ENCODE data around the gene ZBTB48.

Gene ZBTB48

DNA sequence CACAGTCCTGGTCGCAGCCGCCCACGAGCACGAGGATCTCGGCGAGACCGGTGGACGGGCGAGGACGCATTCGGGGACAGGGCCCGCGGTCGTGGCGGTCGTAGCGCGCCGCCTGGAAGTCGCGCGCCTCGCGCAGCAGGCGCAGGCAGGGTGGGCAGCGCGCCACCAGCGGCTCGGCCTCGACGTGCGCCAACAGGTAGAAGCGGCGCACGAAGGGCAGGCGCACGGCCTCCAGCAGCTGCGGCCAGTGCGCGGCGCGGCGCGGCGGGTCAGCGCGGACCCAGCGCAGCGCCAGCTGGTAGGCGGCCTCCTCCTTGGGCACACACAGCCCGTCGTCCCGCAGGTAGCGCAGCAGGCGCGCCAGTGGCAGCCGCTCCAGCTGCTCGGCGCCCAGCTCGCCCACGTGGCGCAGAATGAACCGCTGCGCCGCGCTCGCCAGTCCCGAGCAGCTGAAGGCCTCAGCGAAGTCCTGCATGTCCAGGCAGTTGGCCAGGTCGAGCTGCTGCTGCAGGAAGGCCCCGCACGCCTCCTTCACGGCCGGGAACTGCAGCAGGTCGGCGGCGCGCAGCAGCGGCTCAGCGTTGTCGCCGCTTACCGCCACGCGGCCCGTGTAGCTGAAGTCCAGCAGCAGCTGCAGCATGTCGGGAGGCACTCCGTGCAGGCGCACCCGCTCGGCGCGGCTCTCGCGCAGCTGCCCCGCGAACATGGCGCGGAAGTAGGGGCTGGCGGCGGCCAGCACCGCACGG is 22.3 kb downstream of the ZBTB48 start:
- DNase-seq (ENCODE audit: low read depth, low spot score) = no peak
- peak overlapping the region; percentile 88 for H3K4me3 ChIP-seq (ENCODE audit: low read length)

DNA sequence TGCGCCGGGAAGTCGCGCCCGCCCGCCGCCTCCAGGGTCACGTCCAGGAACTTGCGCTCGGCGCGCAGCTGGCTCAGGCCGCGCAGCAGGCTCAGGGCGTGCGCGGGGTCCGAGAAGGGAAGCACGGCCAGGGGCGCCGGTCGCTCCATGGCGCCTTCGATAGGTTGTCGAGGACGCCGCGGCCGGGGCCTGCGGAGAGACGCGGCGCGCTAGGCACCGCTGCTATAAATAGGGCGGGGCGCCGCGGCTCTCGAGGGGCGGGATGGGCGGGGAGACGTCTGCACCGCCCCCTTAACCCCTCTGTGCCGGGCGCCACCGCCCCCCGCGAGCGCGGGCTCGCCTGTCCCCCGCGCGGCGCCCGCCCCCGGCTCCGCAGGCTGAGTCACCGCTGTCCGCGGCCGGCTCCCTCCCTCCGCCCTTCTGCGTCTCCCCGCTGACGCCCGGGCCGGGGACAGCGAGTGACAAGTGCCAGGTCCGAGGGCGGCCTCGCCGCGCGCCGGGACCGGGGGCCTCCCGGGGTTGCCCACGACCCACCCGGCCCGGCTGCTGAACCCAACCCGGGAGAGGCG is 23.0 kb downstream of the ZBTB48 start, which contains the start of gene KLHL21:
KLHL21 (minus strand) TSS at position 201 of the 569 bp plus-strand sequence; CDS start at position 149, 52 bp downstream.
- peak; percentile 57 for DNase-seq (ENCODE audit: low read depth, low spot score)
- peak within 1 kb of the TSS; percentile 88 for H3K4me3 ChIP-seq (ENCODE audit: low read length)

- no peak for DNase-seq (ENCODE audit: low read depth, low spot score)
- peak overlapping the region; percentile 88 for H3K4me3 ChIP-seq (ENCODE audit: low read length)
Measured at GRCh38 chr1:6603238-6603914, 23.6 kb downstream of the ZBTB48 start.

DNA sequence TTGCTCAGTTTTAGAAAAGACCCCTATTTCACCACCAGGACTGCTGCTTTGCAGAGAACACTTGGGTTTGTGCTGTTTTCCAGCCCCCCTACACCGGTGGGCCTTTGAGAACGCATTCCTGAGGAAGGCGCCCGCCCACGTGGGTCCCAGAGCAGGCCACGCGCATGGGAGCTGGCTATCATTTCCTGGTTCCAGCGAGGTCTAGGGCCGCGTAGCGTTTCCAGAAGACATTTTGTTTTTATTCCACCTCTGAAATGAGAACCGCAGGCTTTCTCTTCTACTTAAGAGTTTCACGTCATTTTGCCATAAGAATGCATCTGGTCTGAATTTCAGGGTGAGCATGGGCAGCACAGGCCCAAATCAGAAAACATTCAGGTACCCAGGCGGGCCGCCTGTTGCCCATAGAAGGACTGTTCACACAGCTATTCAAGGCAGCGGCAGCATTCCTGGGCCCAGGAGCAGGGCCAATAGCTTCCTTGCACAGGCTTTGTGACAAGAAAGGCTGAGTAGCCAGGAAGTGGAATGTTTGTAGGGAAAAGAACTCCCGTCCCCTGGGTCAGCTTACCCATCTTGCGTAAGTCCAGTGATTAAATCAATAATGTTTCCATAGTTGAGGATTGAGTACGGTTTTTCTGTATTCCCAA is 24.2 kb downstream of the ZBTB48 start:
- DNase-seq (ENCODE audit: low read depth, low spot score) = no peak
- no peak overlapping the region for H3K4me3 ChIP-seq (ENCODE audit: low read length)

GRCh38 chr1:6612641-6613360 is 33.0 kb downstream of the ZBTB48 start:
- H3K4me3 ChIP-seq (ENCODE audit: low read length) = peak overlapping the region; percentile 65
- no peak for DNase-seq (ENCODE audit: low read depth, low spot score)

GRCh38 chr1:6613361-6614018 is 33.7 kb downstream of the ZBTB48 start, which contains the start of gene PHF13:
Gene PHF13, plus strand, starts transcription at chr1:6613731. Its CDS starts 336 bp downstream, at chr1:6614067.
- peak within 1 kb of the TSS; percentile 65 for H3K4me3 ChIP-seq (ENCODE audit: low read length)
- DNase-seq (ENCODE audit: low read depth, low spot score) = peak; percentile 97

GRCh38 chr1:6614019-6614928 is 34.5 kb downstream of the ZBTB48 start:
- no peak for DNase-seq (ENCODE audit: low read depth, low spot score)
- peak overlapping the region; percentile 61 for H3K4me3 ChIP-seq (ENCODE audit: low read length)

DNA sequence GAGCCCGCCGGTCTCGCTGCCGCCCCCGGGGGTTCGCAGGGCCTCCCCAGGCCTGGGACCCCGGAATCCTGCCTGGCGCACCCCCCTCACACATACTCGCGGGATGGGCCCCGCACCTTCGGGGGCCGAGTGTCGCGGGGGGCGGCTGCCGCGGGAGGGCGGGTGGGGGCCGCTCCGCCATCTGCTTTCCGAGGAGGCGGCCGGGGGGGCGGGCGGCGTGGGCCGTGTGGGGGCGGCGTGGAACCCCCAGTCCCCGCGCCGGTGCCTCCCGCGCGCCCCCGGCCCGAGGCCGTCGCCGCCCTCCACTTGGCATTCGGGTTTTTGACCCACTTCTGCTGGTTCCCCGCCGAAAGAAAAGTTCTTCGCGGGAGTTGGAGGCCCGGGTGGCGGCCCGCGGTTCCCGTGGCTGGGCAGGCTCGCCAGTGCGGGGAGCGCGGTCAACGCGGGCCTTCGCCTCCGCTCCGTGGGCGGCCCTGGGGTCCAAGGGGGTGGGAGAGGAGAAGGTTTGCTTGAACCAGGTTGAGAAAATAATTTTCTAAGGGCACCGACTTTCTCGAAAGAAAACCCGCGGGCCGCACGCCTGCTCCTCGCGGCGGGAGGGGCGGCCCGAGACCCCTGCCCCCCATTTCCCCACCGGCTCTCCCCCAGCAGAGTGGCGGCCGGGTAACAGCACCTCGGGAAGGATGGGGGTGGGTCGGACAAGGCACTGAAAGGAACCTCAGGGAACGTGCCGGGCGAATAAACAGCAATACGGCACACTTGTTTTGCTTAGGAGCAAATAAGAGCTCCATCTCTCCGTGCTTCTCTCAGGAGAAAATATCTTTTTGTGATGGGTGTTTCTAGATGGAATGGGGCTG is 35.4 kb downstream of the ZBTB48 start:
- no peak for DNase-seq (ENCODE audit: low read depth, low spot score)
- H3K4me3 ChIP-seq (ENCODE audit: low read length) = peak overlapping the region; percentile 61

DNA sequence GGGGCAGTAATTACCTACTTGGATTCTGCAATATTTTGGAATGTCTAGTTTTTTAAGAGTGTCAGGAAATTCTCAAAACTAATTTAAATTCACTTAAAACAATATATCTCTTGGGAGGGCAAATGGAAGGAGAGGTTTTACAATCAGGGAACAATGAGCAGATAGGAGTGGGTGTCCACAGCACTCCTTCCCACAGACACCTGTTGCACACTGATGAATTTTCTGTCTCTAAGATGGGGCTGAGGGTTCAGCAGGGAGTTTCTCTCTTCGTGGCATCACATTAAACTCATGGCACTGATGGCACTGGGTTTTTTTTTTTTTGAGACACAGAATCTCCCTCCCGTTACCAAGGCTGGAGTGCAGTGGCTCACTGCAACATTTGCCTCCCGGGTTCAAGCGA is 39.3 kb downstream of the ZBTB48 start:
- no peak overlapping the region for H3K4me3 ChIP-seq (ENCODE audit: low read length)
- no peak for DNase-seq (ENCODE audit: low read depth, low spot score)

DNA sequence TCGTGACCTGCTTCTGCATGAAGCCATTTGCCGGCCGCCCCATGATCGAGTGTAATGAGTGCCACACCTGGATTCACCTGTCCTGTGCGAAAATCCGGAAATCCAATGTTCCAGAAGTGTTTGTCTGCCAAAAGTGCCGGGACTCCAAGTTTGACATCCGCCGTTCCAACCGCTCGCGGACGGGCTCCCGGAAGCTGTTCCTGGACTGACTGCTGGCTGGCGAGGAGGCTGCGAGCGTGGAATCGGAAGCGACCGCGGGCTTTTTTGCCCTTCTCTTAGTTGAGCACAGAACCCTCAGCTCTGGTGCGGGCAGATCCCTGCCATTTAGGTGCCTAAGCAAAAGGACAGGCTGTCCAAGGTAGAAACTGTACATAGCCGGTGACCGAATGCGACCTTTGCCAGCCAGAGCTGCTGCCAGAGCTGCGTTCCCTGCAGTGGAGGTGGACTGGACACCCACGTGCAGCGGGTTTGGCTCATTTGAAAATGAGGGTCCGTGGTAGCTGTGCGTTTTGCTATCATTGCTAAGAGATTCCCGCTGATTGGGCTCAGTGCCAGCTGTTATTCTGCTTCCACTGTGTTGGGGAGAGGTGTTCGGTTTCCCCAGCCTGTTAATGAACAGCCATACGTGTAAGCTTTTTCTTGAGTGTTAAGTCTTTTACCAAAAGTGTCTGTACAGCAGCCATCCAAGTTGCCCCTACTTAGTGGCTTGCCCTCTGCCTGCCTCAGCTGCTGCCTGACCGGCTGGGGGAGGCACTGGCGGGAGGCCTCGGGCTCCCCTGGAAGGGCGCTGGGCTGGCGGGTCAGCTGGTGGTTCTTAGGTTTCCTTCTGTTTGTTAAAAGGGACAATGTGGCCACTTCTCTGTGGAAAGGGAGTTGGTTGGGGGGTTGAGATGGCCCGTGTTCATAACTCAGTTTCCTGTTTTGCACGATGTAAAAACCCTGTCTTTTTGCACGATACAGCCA is 41.9 kb downstream of the ZBTB48 start:
- H3K4me3 ChIP-seq (ENCODE audit: low read length) = no peak overlapping the region
- DNase-seq (ENCODE audit: low read depth, low spot score) = no peak

DNA sequence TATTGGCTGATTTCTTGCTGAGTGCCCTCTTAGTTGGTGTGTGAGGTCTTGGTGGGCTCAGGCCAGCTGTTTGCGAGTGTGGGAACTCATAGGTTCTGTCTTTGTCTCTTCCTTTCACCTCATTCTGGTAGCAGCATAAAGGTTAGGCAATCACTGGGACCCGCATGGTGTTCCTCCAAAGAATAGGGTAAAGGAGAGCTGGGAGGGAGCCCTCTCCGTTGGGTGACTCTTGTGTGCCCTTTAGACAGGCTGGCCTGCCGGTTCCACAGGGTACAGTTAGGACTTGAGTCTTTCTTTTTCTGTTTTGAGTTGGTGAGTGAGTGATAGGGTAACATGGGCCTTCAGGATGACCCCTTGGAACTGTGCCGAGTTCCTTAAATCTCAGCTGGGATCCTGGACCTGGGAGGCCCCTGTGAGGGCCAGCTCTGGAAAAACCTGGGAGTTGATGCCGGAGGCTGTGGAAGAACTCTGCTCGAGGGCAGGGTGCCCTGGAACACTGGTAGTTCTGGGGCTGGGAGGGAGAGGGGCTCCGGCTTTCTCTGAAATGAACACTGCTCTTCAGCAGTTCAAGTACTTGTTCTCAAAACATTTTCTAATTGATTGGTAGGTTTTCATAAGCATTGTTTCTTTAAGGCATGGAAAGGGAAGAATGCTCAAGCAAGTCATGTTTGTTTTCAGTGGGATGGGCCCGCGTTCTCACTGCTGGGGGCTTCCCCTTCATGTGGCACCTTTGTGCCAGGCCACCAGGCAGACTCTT is 42.8 kb downstream of the ZBTB48 start:
- no peak overlapping the region for H3K4me3 ChIP-seq (ENCODE audit: low read length)
- no peak for DNase-seq (ENCODE audit: low read depth, low spot score)

DNA sequence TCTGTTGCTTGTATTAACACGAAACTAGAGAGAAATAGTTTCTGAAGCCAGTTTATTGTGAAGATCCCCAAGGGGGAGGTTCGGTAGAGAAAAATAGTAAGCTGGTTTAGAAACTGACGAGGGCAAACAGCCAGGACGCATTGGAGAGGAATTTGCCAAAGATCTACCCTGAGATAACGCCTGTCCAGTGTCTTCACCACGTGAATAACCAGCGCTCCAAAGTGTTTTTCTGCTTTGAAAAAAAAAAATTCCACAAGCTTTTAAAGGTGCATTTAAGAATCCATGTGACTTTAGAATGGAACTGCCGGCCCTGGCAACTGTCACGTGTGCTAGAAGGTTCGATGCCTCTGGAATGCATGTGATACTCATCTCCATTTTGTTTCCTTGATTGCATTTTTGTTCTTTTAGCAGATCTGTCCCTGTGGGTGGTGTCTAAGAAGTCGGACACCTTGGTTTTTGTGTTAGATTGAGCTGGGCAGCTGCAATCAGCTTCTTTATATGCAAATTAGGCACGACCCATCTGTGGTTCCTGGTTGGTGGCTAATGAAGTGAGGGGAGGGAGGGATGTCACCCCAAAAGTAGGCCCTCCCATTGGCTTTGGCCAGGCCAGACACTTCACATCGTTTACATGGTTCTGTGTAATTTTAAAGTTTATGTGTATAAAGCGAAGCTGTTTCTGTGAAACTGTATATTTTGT is 43.6 kb downstream of the ZBTB48 start:
- no peak for DNase-seq (ENCODE audit: low read depth, low spot score)
- no peak overlapping the region for H3K4me3 ChIP-seq (ENCODE audit: low read length)

DNA sequence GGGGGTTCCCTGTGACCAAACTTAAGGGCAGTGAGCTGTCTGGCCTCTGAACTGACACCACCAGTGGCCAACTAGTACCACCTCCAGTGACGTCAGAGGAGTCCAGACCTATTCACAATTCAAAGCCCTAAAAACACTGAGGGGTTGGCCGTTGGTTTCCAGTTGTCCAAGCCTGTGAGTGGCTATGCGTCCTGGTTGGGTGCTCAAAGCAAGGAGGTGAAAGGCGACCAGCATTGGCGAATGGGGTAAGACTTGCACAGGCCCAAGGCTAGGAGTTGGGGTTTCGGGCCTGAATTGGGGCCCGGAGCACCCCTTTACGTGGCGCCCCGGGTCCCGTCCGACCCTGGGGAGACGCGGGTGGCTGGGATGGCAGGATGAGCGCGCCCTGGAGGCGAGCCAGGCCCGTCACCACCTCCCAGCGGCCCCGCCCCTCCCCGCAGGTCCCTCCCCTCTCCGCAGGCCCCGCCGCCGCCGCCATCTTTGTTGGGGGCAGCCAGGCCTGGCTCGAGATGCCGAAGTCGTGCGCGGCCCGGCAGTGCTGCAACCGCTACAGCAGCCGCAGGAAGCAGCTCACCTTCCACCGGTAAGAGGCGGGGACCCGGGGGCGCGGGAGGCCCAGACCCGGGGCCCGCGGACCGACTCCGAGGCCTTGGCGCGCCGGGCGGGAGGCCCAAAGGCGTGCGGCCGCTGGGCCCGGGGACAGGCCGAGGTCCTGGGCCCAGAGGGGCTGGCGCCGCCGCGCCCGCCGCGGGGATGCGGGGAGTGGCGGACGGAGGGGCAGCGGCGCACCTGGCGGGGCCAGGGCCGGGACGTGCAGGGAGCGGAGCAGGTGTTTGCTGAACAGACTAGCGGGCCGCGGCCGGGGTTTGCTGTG is 45.2 kb downstream of the ZBTB48 start, which contains the start of gene THAP3:
THAP3 (plus strand) TSS at position 159 of the 874 bp plus-strand sequence; CDS start at position 510, 351 bp downstream.
- DNase-seq (ENCODE audit: low read depth, low spot score) = peak; percentile 52
- peak within 1 kb of the TSS; percentile 74 for H3K4me3 ChIP-seq (ENCODE audit: low read length)
